GM12878 (cell line): ENCODE results near the gene ZNF662. TPM values are rescaled to one million over a fixed set of nuclear protein-coding genes. Genes with fewer than 3 reads are reported as not detected.

Experiments used
- ATAC-seq: fragments of 200-7000 bp; cut with Tn5 transposase; 3 replicates; pipeline ENCODE4 v1.9.1; 2020; ENCODE audit warnings: mild to moderate bottlenecking, moderate library complexity
- BruUV-seq: library from RNA; stranded (reverse); fragments of 400-500 nt; replicated peaks from 2 replicates; lab custom pipeline; 2021; lab: Mats Ljungman, UMichigan
- CTCF ChIA-PET: fragments of 300-600 bp; sonication (Branson Sonifier 250); formaldehyde crosslinking; extraction: SDS; loops from one replicate; lab custom pipeline; 2021; ENCODE audit warnings: inconsistent platforms; lab: Yijun Ruan, JAX
- POLR2A ChIA-PET: fragments of 350-600 bp; formaldehyde crosslinking; extraction: SDS; loops from one replicate; lab custom pipeline; 2021; ENCODE audit warnings: inconsistent platforms; lab: Charles Lee
- RAD21 ChIA-PET: fragments of 300-600 bp; sonication (Branson Sonifier 250); formaldehyde crosslinking; loops from one replicate; lab custom pipeline; 2023; ENCODE audit warnings: antibody characterized with exemption; ENCODE audit not compliant: unreplicated experiment; lab: Charles Lee
- SMC1A ChIA-PET: fragments of 300-600 bp; sonication (Branson Sonifier 250); formaldehyde crosslinking; loops from one replicate; lab custom pipeline; 2023; ENCODE audit not compliant: unreplicated experiment, uncharacterized antibody; lab: Charles Lee
- DNase-seq: peaks from one replicate; pipeline ENCODE4 v3.0.0-alpha.2; 2011; ENCODE audit warnings: low read depth, low spot score
- FAIRE-seq: peaks from 3 replicates; lab custom pipeline; 2011; peaks lifted over from hg19 to GRCh38; lab: Jason Lieb, UNC
- H2AFZ ChIP-seq: 2 replicates; pipeline ENCODE4 v1.6.0; 2011; ENCODE audit warnings: low read depth, low read length, control low read depth; ENCODE audit not compliant: control insufficient read depth
- H3K27ac ChIP-seq: 2 replicates; pipeline ENCODE4 v1.5.1; 2011; ENCODE audit warnings: control low read depth; ENCODE audit not compliant: control insufficient read depth, insufficient read depth
- H3K27me3 ChIP-seq, 2 experiments: replicated peaks in 1 of 2; 2 replicates each; pipeline versions ENCODE4 v1.6.0 to v1.6.1; 2011; ENCODE audit warnings: low read length in 1 of 2; ENCODE audit not compliant: control insufficient read depth in 2 of 2, insufficient read depth in 2 of 2
- H3K36me3 ChIP-seq, 2 experiments: 2 replicates each; pipeline ENCODE4 v1.5.1; 2011; ENCODE audit warnings: low read length in 1 of 2; ENCODE audit not compliant: control insufficient read depth in 2 of 2, insufficient read depth in 2 of 2
- H3K4me1 ChIP-seq: 2 replicates; pipeline ENCODE4 v1.6.1; 2011; ENCODE audit warnings: mild to moderate bottlenecking, low read length, moderate library complexity, mixed read lengths; ENCODE audit not compliant: control insufficient read depth, insufficient read depth
- H3K4me2 ChIP-seq: 2 replicates; pipeline ENCODE4 v1.6.0; 2011; ENCODE audit warnings: control low read depth; ENCODE audit not compliant: control insufficient read depth, insufficient read depth
- H3K4me3 ChIP-seq: fragments of 200-600 bp; sonication (generic); 2 replicates; pipeline ENCODE4 v1.5.1; 2016
- H3K79me2 ChIP-seq: 2 replicates; pipeline ENCODE4 v1.6.0; 2011; ENCODE audit warnings: low read length; ENCODE audit not compliant: control insufficient read depth, insufficient read depth
- H3K9ac ChIP-seq: 2 replicates; pipeline ENCODE4 v1.8.0; 2011; ENCODE audit warnings: low read length, control low read depth, mixed read lengths; ENCODE audit not compliant: control insufficient read depth, insufficient read depth
- H3K9me3 ChIP-seq: replicated peaks from 3 replicates; pipeline ENCODE4 v1.5.1; 2011; ENCODE audit warnings: mild to moderate bottlenecking, low read length; ENCODE audit not compliant: control insufficient read depth, insufficient read depth
- H4K20me1 ChIP-seq: 2 replicates; pipeline ENCODE4 v1.6.0; 2011; ENCODE audit not compliant: control insufficient read depth, insufficient read depth
- HDAC2 ChIP-seq: fragments of 200-600 bp; sonication (generic); IDR thresholded peaks from 2 replicates; pipeline ENCODE4 v1.6.1; 2017
- IKZF2 ChIP-seq, 2 experiments: fragments of 450-650 bp; IDR thresholded peaks; 2 replicates each; pipeline ENCODE4 v1.6.1; 2017; ENCODE audit warnings: mild to moderate bottlenecking in 2 of 2, moderate library complexity in 2 of 2
- MEF2B ChIP-seq: fragments of 450-650 bp; IDR thresholded peaks from 2 replicates; pipeline ENCODE4 v1.6.1; 2018; ENCODE audit warnings: mild to moderate bottlenecking, moderate library complexity; ENCODE audit not compliant: partially characterized antibody, poor library complexity, severe bottlenecking
- MTA2 ChIP-seq: fragments of 450-650 bp; IDR thresholded peaks from 2 replicates; pipeline ENCODE4 v1.6.1; 2016; ENCODE audit warnings: low read depth, mild to moderate bottlenecking, moderate library complexity
- MXI1 ChIP-seq: fragments of 150-350 bp; IDR thresholded peaks from 2 replicates; pipeline ENCODE4 v1.6.1; 2011; ENCODE audit warnings: low read depth, mild to moderate bottlenecking, inconsistent platforms, low read length, improper control_type of control experiment
- PAX8 ChIP-seq: fragments of 450-650 bp; IDR thresholded peaks from 2 replicates; pipeline ENCODE4 v1.6.1; 2017; ENCODE audit warnings: mild to moderate bottlenecking, moderate library complexity
- RBBP5 ChIP-seq: fragments of 200-600 bp; sonication (generic); conservative IDR thresholded peaks from 2 replicates; pipeline ENCODE4 v1.6.1; 2016
- TARDBP ChIP-seq: IDR thresholded peaks from 2 replicates; pipeline ENCODE4 v1.6.1; 2016; ENCODE audit warnings: borderline replicate concordance
- WGBS: methylation state at CpG from one replicate; pipeline ENCODE4 v1.1.6; 2016; ENCODE audit warnings: low lambda C conversion rate; ENCODE audit not compliant: insufficient replicate concordance, insufficient coverage; ENCODE audit errors: missing lambda C conversion rate; 5-methylcytosine and 5-hydroxymethylcytosine counted together
- in situ Hi-C: fragments of 300-500 bp; cut with MboI; formaldehyde crosslinking; loops from 9 replicates; pipeline ENCODE4 v1.14.3; 2018; ENCODE audit warnings: mixed read lengths
- intact Hi-C: fragments of 100-400 bp; cut with micrococcal nuclease; formaldehyde crosslinking; loops from one replicate; pipeline ENCODE4 v1.14.2; 2022; ENCODE audit not compliant: unreplicated experiment
- polyA plus RNA-seq, 11 experiments: library from polyadenylated mRNA; depleted of rRNA in 4 of 11; unstranded in 6 of 11; stranded (reverse) in 5 of 11; fragments of >200 nt; fragmentation: Nextera tagmentation in 4 of 11; fragmentation: Illumina TruSeq in 1 of 11; extraction: Ambion mirVana in 4 of 11; extraction: Trizol in 1 of 11; gene quantifications; 1 replicate in 1 of 11; 2 replicates in 10 of 11; pipeline versions ENCODE4 v1.2.1 to v1.2.3, GENCODE V29; 2011 to 2016; ENCODE audit warnings: inconsistent platforms in 2 of 11, missing spikeins in 2 of 11, low read depth in 1 of 11
- total RNA-seq, 4 experiments: library from RNA; depleted of rRNA in 3 of 4; stranded (reverse); fragments of >200 nt in 3 of 4; fragmentation: Illumina TruSeq in 1 of 4; extraction: Trizol in 1 of 4; gene quantifications; 2 replicates each; pipeline versions ENCODE4 v1.2.1 to v1.2.3, GENCODE V29; 2013 to 2021
- TF ChIP-seq, protein P1 (sequence below): fragments of 450-650 bp; IDR thresholded peaks from 2 replicates; pipeline ENCODE4 v1.6.1; 2017; ENCODE audit warnings: antibody characterized with exemption, mild to moderate bottlenecking, moderate library complexity
- TF ChIP-seq, protein P2 (sequence below): fragments of 450-650 bp; IDR thresholded peaks from 2 replicates; pipeline ENCODE4 v1.6.1; 2018; ENCODE audit warnings: mild to moderate bottlenecking, low read depth, moderate library complexity; ENCODE audit not compliant: partially characterized antibody

The ZNF662 gene
- total and polyA plus RNA-seq, 10 of the 15 experiments (the other 5 are each of a cell fraction or from before 2014, with no cell fraction given), result not detected

DNA sequence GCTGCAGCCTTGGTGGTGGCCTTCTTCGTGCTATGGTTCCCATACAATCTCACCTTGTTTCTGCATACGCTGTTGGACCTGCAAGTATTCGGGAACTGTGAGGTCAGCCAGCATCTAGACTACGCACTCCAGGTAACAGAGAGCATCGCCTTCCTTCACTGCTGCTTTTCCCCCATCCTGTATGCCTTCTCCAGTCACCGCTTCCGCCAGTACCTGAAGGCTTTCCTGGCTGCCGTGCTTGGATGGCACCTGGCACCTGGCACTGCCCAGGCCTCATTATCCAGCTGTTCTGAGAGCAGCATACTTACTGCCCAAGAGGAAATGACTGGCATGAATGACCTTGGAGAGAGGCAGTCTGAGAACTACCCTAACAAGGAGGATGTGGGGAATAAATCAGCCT lies 40.7 kb upstream of the ZNF662 start:
- Histone ChIP-seq H3K9ac (no peak overlapping the region), H2AFZ (no peak overlapping the region), H3K9me3 (no peaks in the 10 kb centered on the region)
- TF ChIP-seq, protein P1, sequence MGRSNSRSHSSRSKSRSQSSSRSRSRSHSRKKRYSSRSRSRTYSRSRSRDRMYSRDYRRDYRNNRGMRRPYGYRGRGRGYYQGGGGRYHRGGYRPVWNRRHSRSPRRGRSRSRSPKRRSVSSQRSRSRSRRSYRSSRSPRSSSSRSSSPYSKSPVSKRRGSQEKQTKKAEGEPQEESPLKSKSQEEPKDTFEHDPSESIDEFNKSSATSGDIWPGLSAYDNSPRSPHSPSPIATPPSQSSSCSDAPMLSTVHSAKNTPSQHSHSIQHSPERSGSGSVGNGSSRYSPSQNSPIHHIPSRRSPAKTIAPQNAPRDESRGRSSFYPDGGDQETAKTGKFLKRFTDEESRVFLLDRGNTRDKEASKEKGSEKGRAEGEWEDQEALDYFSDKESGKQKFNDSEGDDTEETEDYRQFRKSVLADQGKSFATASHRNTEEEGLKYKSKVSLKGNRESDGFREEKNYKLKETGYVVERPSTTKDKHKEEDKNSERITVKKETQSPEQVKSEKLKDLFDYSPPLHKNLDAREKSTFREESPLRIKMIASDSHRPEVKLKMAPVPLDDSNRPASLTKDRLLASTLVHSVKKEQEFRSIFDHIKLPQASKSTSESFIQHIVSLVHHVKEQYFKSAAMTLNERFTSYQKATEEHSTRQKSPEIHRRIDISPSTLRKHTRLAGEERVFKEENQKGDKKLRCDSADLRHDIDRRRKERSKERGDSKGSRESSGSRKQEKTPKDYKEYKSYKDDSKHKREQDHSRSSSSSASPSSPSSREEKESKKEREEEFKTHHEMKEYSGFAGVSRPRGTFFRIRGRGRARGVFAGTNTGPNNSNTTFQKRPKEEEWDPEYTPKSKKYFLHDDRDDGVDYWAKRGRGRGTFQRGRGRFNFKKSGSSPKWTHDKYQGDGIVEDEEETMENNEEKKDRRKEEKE, result no peak
- no peak for TF ChIP-seq HDAC2
- TF ChIP-seq, all 136 proteins: peak for 0
- DNase-seq (no peak), ATAC-seq (no peak), FAIRE-seq (no peak)
- no peaks in the 10 kb centered on the region for H3K79me2 ChIP-seq
- H4K20me1 ChIP-seq, result no peaks in the 10 kb centered on the region
- RAD21 ChIA-PET, result no interaction called here
- POLR2A ChIA-PET, result no interaction called here
- in situ Hi-C loops, result no loop called here
- WGBS, result 50% methylated on average over 8 of the region's 8 CpGs
- H3K4me1 ChIP-seq, result no peaks in the 10 kb centered on the region
- SMC1A ChIA-PET, result no interaction called here
- H3K27me3 ChIP-seq, result no peaks in the 10 kb centered on the region
- intact Hi-C loops, result no loop called here
- CTCF ChIA-PET, result no interaction called here
- H3K27ac ChIP-seq, result no peak overlapping the region
- no peak overlapping the region for H3K4me3 ChIP-seq
- BruUV-seq, result no TSS peak
- H3K36me3 ChIP-seq, result no peaks in the 10 kb centered on the region
- no peak overlapping the region for H3K4me2 ChIP-seq

DNA sequence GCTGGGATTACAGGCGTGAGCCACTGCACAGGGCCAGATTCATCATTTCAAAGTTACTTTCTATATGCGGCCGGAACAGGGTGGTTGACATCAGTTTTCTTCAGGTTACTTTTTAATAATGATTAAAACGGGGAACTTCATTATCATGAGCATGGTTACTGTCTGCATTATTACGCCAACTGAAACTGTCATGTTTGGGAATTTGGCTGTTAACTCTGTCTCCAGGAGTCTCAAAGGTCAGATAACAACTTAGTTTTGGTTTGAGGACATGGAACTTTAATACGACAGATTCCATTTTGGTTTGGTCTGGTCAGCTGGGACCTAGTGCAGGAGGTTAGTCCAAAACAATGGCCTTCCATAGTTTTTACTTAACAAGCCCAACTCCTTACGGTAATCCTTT lies 38.8 kb upstream of the ZNF662 start:
- ChIA-PET CTCF (no interaction called here), RAD21 (no interaction called here), POLR2A (no interaction called here), SMC1A (no interaction called here)
- no peaks in the 10 kb centered on the region for H3K79me2 ChIP-seq
- H3K27ac ChIP-seq, result no peak overlapping the region
- no peaks in the 10 kb centered on the region for H4K20me1 ChIP-seq
- no peak overlapping the region for H3K9ac ChIP-seq
- BruUV-seq, result no TSS peak
- ATAC-seq (no peak), FAIRE-seq (peak; percentile 7), DNase-seq (no peak)
- H3K36me3 ChIP-seq, result no peaks in the 10 kb centered on the region
- no peaks in the 10 kb centered on the region for H3K9me3 ChIP-seq
- H3K4me2 ChIP-seq, result no peak overlapping the region
- 57% methylated on average over 7 of the region's 7 CpGs for WGBS
- intact Hi-C loops, result no loop called here
- no peak overlapping the region for H3K4me3 ChIP-seq
- no peaks in the 10 kb centered on the region for H3K27me3 ChIP-seq
- no peaks in the 10 kb centered on the region for H3K4me1 ChIP-seq
- in situ Hi-C loops, result no loop called here
- H2AFZ ChIP-seq, result no peak overlapping the region
- TF ChIP-seq MEF2B (no peak), RBBP5 (no peak), IKZF2 (IDR thresholded peaks at IDR 0.05) (no peak), MXI1 (no peak), TARDBP (no peak), MTA2 (no peak), PAX8 (no peak)
- TF ChIP-seq, protein P2, sequence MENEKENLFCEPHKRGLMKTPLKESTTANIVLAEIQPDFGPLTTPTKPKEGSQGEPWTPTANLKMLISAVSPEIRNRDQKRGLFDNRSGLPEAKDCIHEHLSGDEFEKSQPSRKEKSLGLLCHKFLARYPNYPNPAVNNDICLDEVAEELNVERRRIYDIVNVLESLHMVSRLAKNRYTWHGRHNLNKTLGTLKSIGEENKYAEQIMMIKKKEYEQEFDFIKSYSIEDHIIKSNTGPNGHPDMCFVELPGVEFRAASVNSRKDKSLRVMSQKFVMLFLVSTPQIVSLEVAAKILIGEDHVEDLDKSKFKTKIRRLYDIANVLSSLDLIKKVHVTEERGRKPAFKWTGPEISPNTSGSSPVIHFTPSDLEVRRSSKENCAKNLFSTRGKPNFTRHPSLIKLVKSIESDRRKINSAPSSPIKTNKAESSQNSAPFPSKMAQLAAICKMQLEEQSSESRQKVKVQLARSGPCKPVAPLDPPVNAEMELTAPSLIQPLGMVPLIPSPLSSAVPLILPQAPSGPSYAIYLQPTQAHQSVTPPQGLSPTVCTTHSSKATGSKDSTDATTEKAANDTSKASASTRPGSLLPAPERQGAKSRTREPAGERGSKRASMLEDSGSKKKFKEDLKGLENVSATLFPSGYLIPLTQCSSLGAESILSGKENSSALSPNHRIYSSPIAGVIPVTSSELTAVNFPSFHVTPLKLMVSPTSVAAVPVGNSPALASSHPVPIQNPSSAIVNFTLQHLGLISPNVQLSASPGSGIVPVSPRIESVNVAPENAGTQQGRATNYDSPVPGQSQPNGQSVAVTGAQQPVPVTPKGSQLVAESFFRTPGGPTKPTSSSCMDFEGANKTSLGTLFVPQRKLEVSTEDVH, result no peak
